ENCODE results near the gene A2ML1.

Gene A2ML1

GRCh38 chr12:8886502-8887284 lies 64.3 kb downstream of the A2ML1 start:
- no peak overlapping the region for H3K4me3 ChIP-seq (ENCODE audit: low read depth in 1 of 2, low read length in 1 of 2)
- no peaks in the 10 kb centered on the region for H3K9me3 ChIP-seq
- no peak for TF ChIP-seq CTCF (IDR thresholded peaks at IDR 0.05)
- peaks cover 4% of the 10 kb centered on the region in 2 experiments for H3K4me1 ChIP-seq (ENCODE audit: control insufficient read depth in 1 of 2, insufficient read depth in 1 of 2, low read depth in 1 of 2, low read length in 1 of 2)
- no peaks in the 10 kb centered on the region for H3K36me3 ChIP-seq
- peaks cover 10% of the 10 kb centered on the region for H3K27me3 ChIP-seq
- no peak overlapping the region for H3K27ac ChIP-seq

GRCh38 chr12:8887285-8887715 lies 64.9 kb downstream of the A2ML1 start:
- Histone ChIP-seq H3K4me1 (ENCODE audit: control insufficient read depth in 1 of 2, insufficient read depth in 1 of 2, low read depth in 1 of 2, low read length in 1 of 2) (peaks cover 4% of the 10 kb centered on the region in 2 experiments), H3K4me3 (ENCODE audit: low read depth in 1 of 2, low read length in 1 of 2) (no peak overlapping the region), H3K27me3 (peaks cover 11% of the 10 kb centered on the region), H3K9me3 (no peaks in the 10 kb centered on the region), H3K27ac (no peak overlapping the region), H3K36me3 (no peaks in the 10 kb centered on the region)
- no peak for TF ChIP-seq CTCF (IDR thresholded peaks at IDR 0.05)

GRCh38 chr12:8890313-8891085 lies 68.1 kb downstream of the A2ML1 start:
- Histone ChIP-seq H3K27me3 (peaks cover 11% of the 10 kb centered on the region), H3K36me3 (no peaks in the 10 kb centered on the region), H3K9me3 (no peaks in the 10 kb centered on the region), H3K27ac (no peak overlapping the region), H3K4me3 (ENCODE audit: low read depth in 1 of 2, low read length in 1 of 2) (peak overlapping the region; percentile 6 to 13), H3K4me1 (ENCODE audit: control insufficient read depth in 1 of 2, insufficient read depth in 1 of 2, low read depth in 1 of 2, low read length in 1 of 2) (peaks cover 4% of the 10 kb centered on the region in 2 experiments)
- TF ChIP-seq CTCF (IDR thresholded peaks at IDR 0.05), result peak; percentile 87

- peaks cover 11% of the 10 kb centered on the region for H3K27me3 ChIP-seq
- TF ChIP-seq CTCF (IDR thresholded peaks at IDR 0.05), result no peak
- no peak overlapping the region for H3K4me3 ChIP-seq (ENCODE audit: low read depth in 1 of 2, low read length in 1 of 2)
- peaks cover 4% of the 10 kb centered on the region in 2 experiments for H3K4me1 ChIP-seq (ENCODE audit: control insufficient read depth in 1 of 2, insufficient read depth in 1 of 2, low read depth in 1 of 2, low read length in 1 of 2)
- H3K9me3 ChIP-seq, result no peaks in the 10 kb centered on the region
- H3K27ac ChIP-seq, result no peak overlapping the region
- H3K36me3 ChIP-seq, result no peaks in the 10 kb centered on the region
These were observed 69.6 kb downstream of the A2ML1 start for GRCh38 chr12:8891976-8892375.

- peaks cover 11% of the 10 kb centered on the region for H3K27me3 ChIP-seq
- H3K27ac ChIP-seq, result no peak overlapping the region
- no peaks in the 10 kb centered on the region for H3K36me3 ChIP-seq
- no peak overlapping the region for H3K4me3 ChIP-seq (ENCODE audit: low read depth in 1 of 2, low read length in 1 of 2)
- H3K4me1 ChIP-seq (ENCODE audit: control insufficient read depth in 1 of 2, insufficient read depth in 1 of 2, low read depth in 1 of 2, low read length in 1 of 2), result peaks cover 4% of the 10 kb centered on the region in 2 experiments
- no peak for TF ChIP-seq CTCF (IDR thresholded peaks at IDR 0.05)
- no peaks in the 10 kb centered on the region for H3K9me3 ChIP-seq
These were observed 72.0 kb downstream of the A2ML1 start for GRCh38 chr12:8894378-8894777.

Measured in neutrophil (primary cell).